ENCODE data around the gene SIAE. TPM values are rescaled to one million over a fixed set of nuclear protein-coding genes. Genes with fewer than 3 reads are reported as not detected.

SIAE gene
- total RNA-seq, 3 donors from 2014 or later (not counting 1 experiment from before 2014, with no cell fraction given): 2.5 to 5.4 (median 2.5) TPM

DNA sequence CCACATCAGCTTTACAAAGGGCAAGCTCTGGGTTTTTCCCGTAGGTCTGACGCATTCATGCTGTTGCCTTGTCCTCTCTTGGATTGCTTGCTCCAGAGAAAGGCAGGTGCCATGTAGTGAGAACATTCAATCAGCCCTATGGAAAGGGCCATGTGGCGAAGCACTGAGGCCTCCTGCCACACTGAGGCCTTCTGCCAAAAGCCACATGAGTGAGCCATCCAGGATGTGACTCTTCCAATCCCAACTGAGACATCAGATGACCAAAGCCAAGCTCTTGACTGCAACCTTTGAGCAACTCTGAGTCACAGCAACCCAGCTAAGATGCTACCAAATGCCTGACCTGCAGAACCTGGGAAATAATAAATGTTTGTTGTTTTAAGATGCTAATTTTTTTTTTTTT is 71.3 kb downstream of the SIAE start:
- Mint-ChIP-seq H3K27me3 (ENCODE audit: low read depth in 2 of 2) (peaks cover 8 to 38% of the 10 kb centered on the region in 2 donors), H3K4me1 (no peaks in the 10 kb centered on the region), H3K9me3 (no peaks in the 10 kb centered on the region), H3K36me3 (no peaks in the 10 kb centered on the region), H3K27ac (no peak overlapping the region), H3K4me3 (no peak overlapping the region)
- no peaks in the 10 kb centered on the region for H3K27me3 ChIP-seq (ENCODE audit: control insufficient read depth, insufficient read depth, low read length)
- TF ChIP-seq, protein P1, sequence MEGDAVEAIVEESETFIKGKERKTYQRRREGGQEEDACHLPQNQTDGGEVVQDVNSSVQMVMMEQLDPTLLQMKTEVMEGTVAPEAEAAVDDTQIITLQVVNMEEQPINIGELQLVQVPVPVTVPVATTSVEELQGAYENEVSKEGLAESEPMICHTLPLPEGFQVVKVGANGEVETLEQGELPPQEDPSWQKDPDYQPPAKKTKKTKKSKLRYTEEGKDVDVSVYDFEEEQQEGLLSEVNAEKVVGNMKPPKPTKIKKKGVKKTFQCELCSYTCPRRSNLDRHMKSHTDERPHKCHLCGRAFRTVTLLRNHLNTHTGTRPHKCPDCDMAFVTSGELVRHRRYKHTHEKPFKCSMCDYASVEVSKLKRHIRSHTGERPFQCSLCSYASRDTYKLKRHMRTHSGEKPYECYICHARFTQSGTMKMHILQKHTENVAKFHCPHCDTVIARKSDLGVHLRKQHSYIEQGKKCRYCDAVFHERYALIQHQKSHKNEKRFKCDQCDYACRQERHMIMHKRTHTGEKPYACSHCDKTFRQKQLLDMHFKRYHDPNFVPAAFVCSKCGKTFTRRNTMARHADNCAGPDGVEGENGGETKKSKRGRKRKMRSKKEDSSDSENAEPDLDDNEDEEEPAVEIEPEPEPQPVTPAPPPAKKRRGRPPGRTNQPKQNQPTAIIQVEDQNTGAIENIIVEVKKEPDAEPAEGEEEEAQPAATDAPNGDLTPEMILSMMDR (IDR thresholded peaks at IDR 0.05): no peak
- no peak overlapping the region for H3K27ac ChIP-seq (ENCODE audit: low read length)
- H3K9me3 ChIP-seq (ENCODE audit: control insufficient read depth, insufficient read depth, low read length): no peaks in the 10 kb centered on the region
- ATAC-seq (no peak), DNase-seq (no peak)
- H3K4me1 ChIP-seq (ENCODE audit: control insufficient read depth, insufficient read depth, low read length): no peaks in the 10 kb centered on the region
- no peak overlapping the region for H3K4me3 ChIP-seq (ENCODE audit: low read length)
- no peaks in the 10 kb centered on the region for H3K36me3 ChIP-seq (ENCODE audit: control insufficient read depth, insufficient read depth, low read length)
- intact Hi-C loops (cut with micrococcal nuclease): no loop called here
- WGBS (ENCODE audit: insufficient coverage): 92% methylated on average over 3 of the region's 3 CpGs

DNA sequence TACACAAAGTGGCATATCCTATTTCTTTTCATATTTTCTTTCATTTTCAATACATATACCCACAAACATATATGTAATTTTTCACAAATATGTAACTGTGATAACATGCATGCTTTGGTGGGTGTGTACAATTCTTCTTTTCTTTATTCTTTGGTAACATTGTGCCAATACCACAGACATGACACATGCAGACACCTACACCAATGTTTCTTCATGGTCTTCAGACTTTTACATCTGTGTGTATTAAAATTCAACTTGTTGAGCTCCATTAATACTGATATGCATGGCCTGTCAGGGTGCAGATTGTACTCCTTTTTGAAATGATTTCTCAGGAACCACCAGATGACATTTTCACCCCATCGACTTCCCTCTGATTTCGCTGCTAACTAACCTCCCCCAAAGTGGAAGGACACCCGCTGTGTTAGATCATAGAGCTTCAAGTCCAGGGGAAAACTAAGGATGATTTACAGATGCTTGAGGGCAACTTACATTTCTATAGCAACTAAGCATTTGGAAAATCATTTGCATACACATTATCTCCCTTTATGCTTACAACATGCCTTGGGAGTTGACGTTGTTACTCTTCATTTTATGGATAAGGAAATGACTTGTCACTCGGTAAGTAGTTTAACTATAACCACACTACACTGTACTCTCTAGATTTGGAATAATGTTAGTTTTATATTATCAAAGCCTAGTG is 72.8 kb downstream of the SIAE start:
- H3K27ac Mint-ChIP-seq: no peak overlapping the region
- ATAC-seq: no peak
- H3K4me1 Mint-ChIP-seq: no peaks in the 10 kb centered on the region
- Histone ChIP-seq H3K9me3 (ENCODE audit: control insufficient read depth, insufficient read depth, low read length) (no peaks in the 10 kb centered on the region), H3K27ac (ENCODE audit: low read length) (no peak overlapping the region), H3K4me3 (ENCODE audit: low read length) (no peak overlapping the region), H3K27me3 (ENCODE audit: control insufficient read depth, insufficient read depth, low read length) (no peaks in the 10 kb centered on the region), H3K4me1 (ENCODE audit: control insufficient read depth, insufficient read depth, low read length) (no peaks in the 10 kb centered on the region), H3K36me3 (ENCODE audit: control insufficient read depth, insufficient read depth, low read length) (no peaks in the 10 kb centered on the region)
- no peak overlapping the region for H3K4me3 Mint-ChIP-seq
- intact Hi-C loops (cut with micrococcal nuclease): no loop called here
- no peaks in the 10 kb centered on the region for H3K36me3 Mint-ChIP-seq
- no peaks in the 10 kb centered on the region for H3K9me3 Mint-ChIP-seq
- peaks cover 17 to 53% of the 10 kb centered on the region in 2 donors for H3K27me3 Mint-ChIP-seq (ENCODE audit: low read depth in 2 of 2)
- 96% methylated on average over 3 of the region's 5 CpGs for WGBS (ENCODE audit: insufficient coverage)
- no peak for DNase-seq
- TF ChIP-seq, protein P1 (IDR thresholded peaks at IDR 0.05): no peak

DNA sequence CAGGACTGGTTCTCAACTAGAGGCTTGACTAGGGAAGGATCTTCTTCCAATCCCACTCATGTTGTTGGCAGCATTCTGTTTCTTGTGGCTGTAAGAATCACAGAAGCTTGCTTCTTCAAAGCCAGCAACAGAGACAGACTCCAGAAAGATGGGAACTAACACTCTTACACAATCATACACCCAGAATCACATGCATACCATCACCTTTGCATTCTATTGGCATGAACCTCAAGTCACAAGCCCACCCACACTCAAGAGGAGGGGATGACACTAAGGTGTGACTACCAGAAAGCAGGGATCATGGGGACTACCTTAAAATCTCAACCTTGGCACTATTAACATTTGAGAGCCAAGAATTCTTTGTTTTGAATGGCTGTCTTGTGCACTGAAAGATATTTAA is 75.9 kb downstream of the SIAE start:
- Mint-ChIP-seq H3K36me3 (no peaks in the 10 kb centered on the region), H3K4me1 (no peaks in the 10 kb centered on the region), H3K9me3 (no peaks in the 10 kb centered on the region), H3K4me3 (no peak overlapping the region), H3K27ac (no peak overlapping the region), H3K27me3 (ENCODE audit: low read depth in 2 of 2) (peaks cover 18 to 55% of the 10 kb centered on the region in 2 donors)
- Histone ChIP-seq H3K4me1 (ENCODE audit: control insufficient read depth, insufficient read depth, low read length) (no peaks in the 10 kb centered on the region), H3K27ac (ENCODE audit: low read length) (no peak overlapping the region), H3K9me3 (ENCODE audit: control insufficient read depth, insufficient read depth, low read length) (no peaks in the 10 kb centered on the region), H3K36me3 (ENCODE audit: control insufficient read depth, insufficient read depth, low read length) (no peaks in the 10 kb centered on the region), H3K27me3 (ENCODE audit: control insufficient read depth, insufficient read depth, low read length) (no peaks in the 10 kb centered on the region), H3K4me3 (ENCODE audit: low read length) (no peak overlapping the region)
- intact Hi-C loops (cut with micrococcal nuclease): no loop called here
- DNase-seq (no peak), ATAC-seq (no peak)
- TF ChIP-seq, protein P1 (IDR thresholded peaks at IDR 0.05): no peak

DNA sequence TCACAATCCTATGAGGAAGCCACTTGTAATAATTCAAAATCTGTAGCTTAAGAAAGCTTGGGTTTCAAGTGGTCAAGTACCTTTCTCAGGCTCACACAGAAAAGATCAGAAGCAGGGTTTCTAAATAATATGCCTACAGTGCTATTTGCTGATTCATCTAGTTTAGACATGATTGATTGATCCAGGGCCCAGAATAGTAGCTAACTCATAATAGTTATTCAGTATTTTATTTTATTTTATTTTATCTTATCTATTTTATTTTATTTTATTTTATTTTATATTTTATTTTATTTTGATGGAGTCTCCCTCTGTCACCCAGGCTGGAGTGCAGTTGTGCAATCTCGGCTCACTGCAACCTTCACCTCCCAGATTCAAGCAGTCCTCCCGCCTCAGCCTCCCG is 78.2 kb downstream of the SIAE start:
- H3K27me3 ChIP-seq (ENCODE audit: control insufficient read depth, insufficient read depth, low read length): no peaks in the 10 kb centered on the region
- Mint-ChIP-seq H3K27ac (no peak overlapping the region), H3K4me1 (no peaks in the 10 kb centered on the region), H3K27me3 (ENCODE audit: low read depth in 2 of 2) (peaks cover 15 to 34% of the 10 kb centered on the region in 2 donors), H3K9me3 (no peaks in the 10 kb centered on the region), H3K36me3 (no peaks in the 10 kb centered on the region), H3K4me3 (no peak overlapping the region)
- 92% methylated on average over 3 of the region's 3 CpGs for WGBS (ENCODE audit: insufficient coverage)
- DNase-seq: no peak
- intact Hi-C loops (cut with micrococcal nuclease): no loop called here
- H3K36me3 ChIP-seq (ENCODE audit: control insufficient read depth, insufficient read depth, low read length): no peaks in the 10 kb centered on the region
- no peaks in the 10 kb centered on the region for H3K4me1 ChIP-seq (ENCODE audit: control insufficient read depth, insufficient read depth, low read length)
- H3K9me3 ChIP-seq (ENCODE audit: control insufficient read depth, insufficient read depth, low read length): no peaks in the 10 kb centered on the region
- TF ChIP-seq, protein P1 (IDR thresholded peaks at IDR 0.05): no peak
- ATAC-seq: no peak
- H3K4me3 ChIP-seq (ENCODE audit: low read length): no peak overlapping the region
- H3K27ac ChIP-seq (ENCODE audit: low read length): no peak overlapping the region

Data from natural killer cell (primary cell).